Activated T-helper 1 cell treated with anti-CD3 and anti-CD28 coated beads, Interleukin-2, amount 50 U/mL, for 16 hours (primary cell): ENCODE measurements around the gene ARPP21.

Source experiments
- DNase-seq, 2 donors: peaks; one replicate each; pipeline ENCODE4 v3.0.0-alpha.2; 2020; ENCODE audit warnings: low read depth in 1 of 2, low spot score in 1 of 2

The ARPP21 gene

DNA sequence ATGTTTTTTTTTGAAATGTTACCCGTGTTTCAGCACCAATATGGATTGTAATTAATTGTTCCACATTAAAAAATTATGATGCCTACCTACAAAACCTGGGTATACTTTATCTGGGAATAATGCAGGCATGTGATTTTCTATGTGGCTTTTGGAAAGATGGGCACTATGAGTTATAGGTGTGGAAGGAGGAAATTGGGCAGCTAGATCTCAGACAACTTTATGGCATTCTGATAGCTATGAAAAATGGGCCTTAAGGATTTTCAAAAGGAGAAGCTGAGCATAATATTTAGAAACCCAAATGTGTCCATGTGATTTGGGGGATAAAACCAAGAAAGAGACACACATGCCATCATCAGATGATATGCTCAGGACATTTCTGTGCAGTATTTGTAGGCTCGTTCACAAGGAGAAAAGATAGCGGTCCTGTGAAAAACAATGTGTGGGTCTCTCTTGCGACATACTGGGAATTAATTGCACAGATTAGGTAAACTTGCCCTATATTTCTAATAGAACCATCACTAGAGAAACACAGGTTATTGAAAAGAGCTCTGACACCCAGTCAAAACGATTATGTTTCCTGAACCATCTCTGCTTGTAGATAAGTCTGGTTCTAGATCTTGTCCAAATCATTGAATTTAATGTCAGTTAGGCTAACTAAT lies 35.3 kb downstream of the ARPP21 start:
- no peak for DNase-seq

DNA sequence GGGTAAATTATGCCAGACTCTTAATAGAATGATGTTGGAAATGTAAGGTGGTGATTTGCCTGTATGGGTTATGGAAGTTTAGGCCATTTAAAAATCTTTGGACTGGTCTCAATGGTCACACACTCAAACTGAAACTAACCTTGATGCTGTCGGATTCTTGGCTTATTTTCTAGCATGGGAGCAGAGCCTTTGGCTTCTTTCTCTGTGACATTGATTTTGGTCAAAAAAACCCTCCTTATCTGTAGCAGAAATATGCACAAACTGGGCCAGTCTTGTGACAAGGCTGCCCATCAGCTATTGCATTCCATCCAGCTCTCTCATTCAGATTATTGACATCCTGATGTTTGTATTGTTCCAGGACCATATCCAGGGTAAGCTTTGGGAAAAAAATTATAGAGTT lies 35.9 kb downstream of the ARPP21 start:
- no peak for DNase-seq

DNA sequence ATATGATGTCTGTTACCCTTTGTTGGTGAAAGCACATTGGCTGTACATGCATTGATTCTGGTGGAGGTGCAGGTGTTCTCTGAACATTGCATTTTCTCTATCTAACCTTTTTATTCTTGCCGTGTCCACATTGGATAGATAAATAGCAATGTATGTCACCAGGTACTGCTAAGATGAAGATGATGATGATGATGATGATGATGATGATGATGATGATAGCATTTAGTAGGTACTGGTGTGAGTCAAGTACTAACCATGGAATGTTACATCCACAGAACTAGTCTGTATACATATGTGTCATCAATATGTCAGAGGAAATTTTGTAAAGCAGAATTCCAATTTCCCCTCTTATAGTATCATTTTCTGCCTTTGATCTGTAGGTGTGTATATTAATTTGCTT lies 36.3 kb downstream of the ARPP21 start:
- no peak for DNase-seq

- no peak for DNase-seq
Observed at GRCh38 chr3:35677797-35678196, 38.5 kb downstream of the ARPP21 start.

DNA sequence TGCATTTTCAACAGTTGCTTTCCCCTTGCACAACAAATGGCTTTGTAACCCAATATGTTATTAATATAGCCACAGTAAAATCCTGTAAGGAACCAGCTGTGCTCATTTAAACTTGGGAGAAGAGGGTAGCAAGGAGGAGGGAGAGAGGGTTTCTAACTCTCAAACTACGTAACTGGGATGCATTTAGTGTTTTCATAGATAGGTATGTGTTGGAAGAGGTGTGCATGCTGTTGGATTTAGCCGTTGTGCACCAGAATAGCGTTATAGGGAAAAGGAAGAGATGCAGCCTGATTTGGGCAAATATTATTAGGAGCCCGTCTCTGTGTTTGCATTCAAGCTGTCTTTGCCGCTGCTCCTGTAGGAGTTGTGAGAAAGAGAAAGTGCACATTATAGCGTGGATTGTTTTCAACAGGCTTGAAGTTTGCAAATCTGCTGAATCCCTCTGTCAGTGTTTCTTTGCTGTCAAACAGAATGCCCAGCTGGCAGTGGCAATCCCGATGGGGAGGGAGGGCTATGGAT lies 39.4 kb downstream of the ARPP21 start:
- no peak for DNase-seq

DNA sequence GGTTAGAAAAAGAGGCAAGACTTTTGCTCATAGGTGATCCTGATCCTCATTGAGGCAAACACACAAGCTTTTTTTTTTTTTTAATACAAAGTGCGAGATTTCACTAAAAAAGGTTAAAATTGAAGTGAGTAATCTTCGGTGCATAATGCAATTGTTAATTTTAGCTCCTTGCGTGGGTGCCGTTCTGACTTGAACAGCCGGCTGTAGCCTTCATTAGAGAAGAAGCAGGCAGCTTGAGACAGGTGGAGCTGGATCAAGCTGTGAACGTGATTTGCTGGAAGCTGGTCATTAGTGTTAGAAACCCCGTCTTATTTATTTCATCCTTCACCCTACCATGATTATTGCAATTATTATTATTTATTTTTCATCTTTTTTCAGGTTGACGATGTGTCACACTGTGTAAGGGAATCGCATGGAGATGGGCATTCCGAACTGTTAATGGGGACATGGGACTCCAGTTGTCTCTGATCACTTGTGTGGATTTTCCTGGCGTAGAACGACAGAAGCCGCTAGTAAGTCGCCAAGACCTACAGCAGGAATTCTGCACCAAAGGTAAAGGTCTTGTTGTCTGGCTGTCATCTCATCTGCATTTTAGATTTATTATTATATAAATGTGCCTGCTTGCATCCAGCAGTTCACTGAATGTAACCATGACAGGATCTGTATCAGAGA lies 40.2 kb downstream of the ARPP21 start:
- DNase-seq: no peak

DNA sequence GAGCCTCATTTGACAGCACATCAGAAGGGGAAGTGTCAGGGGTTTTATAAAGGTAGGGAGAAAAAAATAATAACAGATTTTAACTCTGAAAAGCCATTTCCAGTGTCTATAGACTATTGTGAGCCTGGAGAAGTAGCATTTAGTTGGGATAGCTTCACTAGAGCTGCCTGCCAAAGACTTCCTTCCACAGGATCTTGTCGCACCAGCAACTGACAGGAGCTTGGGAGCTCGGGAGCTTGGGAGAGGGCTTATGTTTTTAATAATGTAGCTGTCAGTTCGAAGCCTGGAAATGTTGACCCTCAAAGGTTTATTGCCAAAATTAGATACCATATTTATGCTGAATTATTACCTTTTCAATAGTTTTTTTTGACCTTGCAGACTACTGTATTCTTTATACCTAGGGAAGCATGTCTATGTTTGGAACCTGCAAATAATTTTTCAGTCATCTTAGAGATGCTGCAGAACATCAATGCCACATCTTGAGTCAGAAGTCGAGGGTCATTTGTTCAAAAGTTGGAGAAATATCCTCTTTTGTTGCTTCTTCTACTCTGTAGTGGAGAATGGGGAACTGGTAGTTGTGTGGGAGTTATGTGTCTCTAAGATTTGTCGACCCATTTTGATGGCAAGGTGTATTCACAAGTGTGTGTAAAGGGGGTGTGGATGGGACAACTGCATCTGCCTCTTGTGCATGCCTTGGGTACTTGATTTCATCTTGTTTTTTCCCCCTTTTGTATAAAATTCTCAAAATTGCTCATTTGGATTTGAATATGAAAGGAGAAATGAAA lies 41.7 kb downstream of the ARPP21 start:
- DNase-seq: no peak

DNA sequence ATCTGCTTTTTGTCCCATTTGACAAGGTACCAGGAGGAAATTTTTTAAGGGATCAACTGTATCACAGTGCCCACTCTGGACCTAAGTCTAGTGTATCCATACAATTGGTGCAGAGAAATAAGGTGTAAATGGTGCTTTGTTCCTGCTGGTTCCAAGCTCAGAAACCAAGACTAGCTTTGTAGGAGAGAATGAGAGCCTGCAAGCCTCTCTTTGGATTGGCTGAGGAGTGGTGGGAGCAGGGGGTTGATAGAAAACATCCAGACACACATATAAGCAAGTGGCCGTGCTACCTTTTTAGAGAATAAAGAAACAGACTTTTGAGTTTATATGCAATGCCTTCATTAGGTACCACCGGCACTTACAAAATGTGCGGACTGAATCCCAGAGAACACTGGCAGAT lies 45.8 kb downstream of the ARPP21 start:
- DNase-seq: no peak

GRCh38 chr3:35688826-35689225 lies 49.5 kb downstream of the ARPP21 start:
- DNase-seq: no peak

- DNase-seq: no peak
Observed at GRCh38 chr3:35690271-35690670, 50.9 kb downstream of the ARPP21 start.

DNA sequence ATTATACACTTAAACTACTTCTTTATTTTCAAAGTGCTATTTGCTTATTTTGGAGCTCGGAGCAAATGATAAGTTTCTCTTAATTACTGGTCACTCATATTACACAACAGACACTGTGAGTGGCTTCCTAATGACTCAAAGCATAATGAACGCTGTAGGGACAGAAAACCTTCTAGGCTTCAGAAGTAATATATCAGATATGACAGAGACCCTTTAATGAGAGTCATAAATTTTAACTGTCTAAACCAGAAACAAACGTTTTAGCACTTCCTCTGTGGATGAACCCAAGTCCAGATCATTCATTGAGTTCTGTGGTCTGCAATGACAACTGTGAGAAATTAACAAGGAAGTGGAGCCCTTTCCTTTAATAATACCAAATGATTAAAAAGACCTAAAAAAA lies 66.6 kb downstream of the ARPP21 start:
- DNase-seq: no peak

DNA sequence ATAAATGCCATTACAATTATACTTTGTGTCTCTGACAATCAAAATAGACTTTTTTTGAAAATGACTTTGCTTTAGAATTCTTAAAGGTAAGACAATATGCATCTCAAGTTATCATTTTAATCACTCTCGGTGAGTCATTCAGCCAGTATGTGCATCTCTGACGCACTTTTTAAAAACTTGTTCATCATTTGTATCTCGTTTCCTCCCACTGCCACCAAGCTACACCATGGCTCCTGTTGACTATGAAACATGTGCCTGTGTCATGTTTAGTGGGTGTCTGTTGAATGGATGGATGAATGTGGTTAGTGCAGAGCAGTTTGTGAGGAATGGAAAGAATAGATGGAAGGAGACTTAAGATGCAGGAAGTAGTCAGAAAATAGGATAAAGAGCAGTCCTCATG lies 68.6 kb downstream of the ARPP21 start:
- DNase-seq: no peak

DNA sequence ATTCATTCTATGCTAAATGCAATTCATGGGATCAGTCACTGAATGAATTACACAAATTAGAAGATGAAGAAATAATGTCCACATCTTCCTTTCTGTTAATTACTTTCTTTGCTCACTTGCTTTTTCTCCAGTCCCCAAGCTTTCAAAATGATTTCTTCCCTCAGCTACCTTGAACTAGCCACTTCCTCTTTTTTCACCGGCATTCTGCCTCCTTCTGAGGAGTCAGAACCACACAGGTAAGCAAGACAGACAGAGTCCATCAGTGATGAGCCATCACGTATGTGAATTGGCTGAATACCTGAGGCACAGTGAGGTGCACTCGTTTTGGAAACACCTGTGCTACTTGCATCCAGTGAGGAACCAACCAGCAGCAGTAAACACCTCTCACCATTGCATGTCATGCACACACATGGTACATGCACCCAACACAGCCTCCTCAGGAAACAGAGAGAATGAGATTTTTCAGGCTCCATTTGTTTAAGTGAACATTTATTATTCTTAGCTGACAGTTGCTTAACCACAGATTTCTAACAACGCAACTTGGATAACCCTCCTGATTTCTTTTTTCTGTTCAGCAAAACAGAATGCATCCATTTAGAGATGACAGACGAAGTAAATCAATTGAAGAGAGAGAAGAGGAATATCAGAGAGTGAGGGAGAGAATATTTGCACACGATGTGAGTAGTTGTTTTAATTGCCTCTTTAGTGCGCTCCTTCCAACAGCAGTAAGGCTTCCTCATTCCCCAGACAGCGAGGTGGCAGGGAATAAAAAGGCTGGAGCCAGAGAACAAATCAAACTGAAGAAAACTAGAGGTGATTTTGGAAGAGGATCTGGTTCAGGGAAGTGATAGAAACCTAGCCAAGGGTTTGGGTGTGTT lies 69.3 kb downstream of the ARPP21 start:
- no peak for DNase-seq

DNA sequence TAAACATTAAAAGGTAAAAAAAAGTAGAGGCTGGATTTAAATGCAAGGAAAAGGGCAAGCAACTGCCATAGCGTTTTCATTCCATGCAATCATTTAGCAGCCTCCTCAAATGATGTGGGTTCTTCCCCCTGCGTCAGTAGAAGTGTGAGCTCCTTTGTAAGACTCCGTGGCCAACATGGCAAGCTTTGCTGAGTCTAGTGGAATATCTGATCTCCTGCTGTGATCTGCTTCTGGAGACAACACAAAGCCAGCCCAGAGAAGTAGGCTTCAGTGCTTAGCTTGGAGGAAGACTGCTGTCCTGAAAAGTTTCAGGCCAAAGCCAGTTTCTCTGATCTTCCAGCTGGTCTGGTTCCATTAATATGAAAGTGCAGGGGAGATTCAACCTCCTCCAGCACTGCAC lies 70.4 kb downstream of the ARPP21 start:
- no peak for DNase-seq

- DNase-seq: no peak
Observed at GRCh38 chr3:35710554-35710953, 71.2 kb downstream of the ARPP21 start.

GRCh38 chr3:35718921-35719320 lies 79.6 kb downstream of the ARPP21 start:
- no peak for DNase-seq

- no peak for DNase-seq
Observed at GRCh38 chr3:35721628-35722027, 82.3 kb downstream of the ARPP21 start.

DNA sequence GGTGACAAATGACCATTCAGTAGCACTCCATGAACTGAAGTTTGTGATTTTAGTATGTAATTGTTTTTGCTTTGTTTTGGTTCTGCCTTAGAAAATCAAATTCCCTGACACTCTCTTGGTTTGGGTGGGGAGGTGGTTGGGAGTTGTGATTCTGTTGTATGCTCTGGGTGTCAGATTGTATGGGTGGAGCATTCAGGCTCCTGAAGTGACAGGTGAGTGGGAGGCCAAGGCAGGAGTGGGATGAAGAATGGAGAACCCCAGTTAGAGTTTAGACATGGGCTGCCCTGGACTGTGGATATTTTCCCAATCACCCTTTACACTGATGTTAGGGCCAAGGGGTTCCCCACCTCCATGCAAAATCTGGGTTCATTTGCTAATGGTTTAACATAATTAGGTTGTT lies 83.6 kb downstream of the ARPP21 start:
- no peak for DNase-seq

DNA sequence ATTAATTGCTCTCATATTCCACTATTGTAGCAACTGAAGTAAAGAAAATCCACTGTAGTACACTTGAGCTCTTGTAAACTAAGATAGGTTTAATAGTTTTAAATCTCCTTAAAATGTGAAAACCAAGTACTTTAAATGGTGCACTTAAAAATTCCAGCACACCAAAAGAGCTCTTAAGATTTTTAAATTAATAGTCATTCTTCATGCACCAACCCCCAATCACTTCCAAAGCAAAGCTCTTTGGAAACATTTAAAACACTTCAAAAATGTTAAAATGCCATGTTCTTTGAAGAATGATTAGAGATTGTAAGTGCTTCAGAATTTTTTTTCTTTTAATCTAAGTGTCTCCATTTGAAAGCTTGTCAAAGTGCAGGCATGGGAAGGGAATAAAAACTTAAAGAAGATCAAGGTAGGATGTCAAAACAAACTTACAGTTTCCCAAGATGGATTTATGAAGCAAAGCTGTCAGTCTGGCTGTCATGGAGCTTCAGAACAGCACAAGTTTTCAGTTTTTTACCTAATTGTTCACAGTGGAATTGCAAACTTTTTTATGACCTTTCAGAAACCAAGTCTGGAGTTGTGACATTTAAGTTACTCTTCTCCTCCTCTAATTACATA lies 84.3 kb downstream of the ARPP21 start:
- DNase-seq: no peak

GRCh38 chr3:35724106-35724505 lies 84.8 kb downstream of the ARPP21 start:
- DNase-seq: no peak

- DNase-seq: no peak
Observed at GRCh38 chr3:35727179-35727578, 87.9 kb downstream of the ARPP21 start.
